WERI-Rb-1 (cell line): ENCODE data around the gene PTGER2.
A peak's percentile ranks its signal among the peaks of the same experiment; 100 is the strongest.

Source experiments
- DNase-seq: peaks from one replicate; pipeline ENCODE4 v3.0.0-alpha.2; 2020
- H3K27ac ChIP-seq: fragments of 250-450 bp; sonication (Bioruptor Pico); 2 replicates; pipeline ENCODE4 v1.5.1; 2020; ENCODE audit warnings: mild to moderate bottlenecking, moderate library complexity
- H3K27me3 ChIP-seq: fragments of 250-450 bp; sonication (Bioruptor Pico); 2 replicates; pipeline ENCODE4 v1.5.1; 2021; ENCODE audit warnings: mild to moderate bottlenecking, low read depth, moderate library complexity; ENCODE audit not compliant: insufficient read depth, severe bottlenecking
- H3K36me3 ChIP-seq: fragments of 250-450 bp; sonication (Bioruptor Pico); 2 replicates; pipeline ENCODE4 v1.5.1; 2020; ENCODE audit warnings: mild to moderate bottlenecking, moderate library complexity
- H3K4me3 ChIP-seq: 2 replicates; pipeline ENCODE4 v1.5.1; 2011; ENCODE audit warnings: low read depth, mild to moderate bottlenecking, control low read depth, low read length
- H3K9me3 ChIP-seq: fragments of 250-450 bp; sonication (Bioruptor Pico); 2 replicates; pipeline ENCODE4 v1.5.1; 2021; ENCODE audit warnings: mild to moderate bottlenecking, moderate library complexity; ENCODE audit not compliant: severe bottlenecking
- CTCF ChIP-seq: IDR thresholded peaks from 2 replicates; pipeline ENCODE4 v1.5.1; 2011; ENCODE audit warnings: low read depth, mild to moderate bottlenecking, control low read depth, inconsistent platforms, low read length

PTGER2 gene

GRCh38 chr14:52369305-52369801 is 55.2 kb downstream of the PTGER2 start:
- Histone ChIP-seq H3K36me3 (no peaks in the 10 kb centered on the region), H3K4me3 (no peak overlapping the region), H3K27me3 (no peaks in the 10 kb centered on the region), H3K27ac (no peak overlapping the region), H3K9me3 (no peaks in the 10 kb centered on the region)
- no peak for DNase-seq
- TF ChIP-seq CTCF, result no peak

- TF ChIP-seq CTCF, result no peak
- Histone ChIP-seq H3K27ac (no peak overlapping the region), H3K4me3 (no peak overlapping the region), H3K9me3 (no peaks in the 10 kb centered on the region), H3K36me3 (no peaks in the 10 kb centered on the region), H3K27me3 (no peaks in the 10 kb centered on the region)
- DNase-seq, result no peak
Observed at GRCh38 chr14:52370406-52370935, 56.4 kb downstream of the PTGER2 start.

- Histone ChIP-seq H3K9me3 (no peaks in the 10 kb centered on the region), H3K27me3 (no peaks in the 10 kb centered on the region), H3K27ac (no peak overlapping the region), H3K36me3 (no peaks in the 10 kb centered on the region), H3K4me3 (no peak overlapping the region)
- TF ChIP-seq CTCF, result peak; percentile 9; the same call in 1 of the 2 replicates
- no peak for DNase-seq
Observed at GRCh38 chr14:52377940-52378339, 63.8 kb downstream of the PTGER2 start.
